Measurements from ENCODE around the gene ZNF618. TPM values are rescaled to one million over a fixed set of nuclear protein-coding genes. Genes with fewer than 3 reads are reported as not detected.
A peak's percentile ranks its signal among the peaks of the same experiment; 100 is the strongest.

ZNF618 gene
- total RNA-seq, 8 experiments from 2014 or later = 3.4 to 41.6 (median 20.4) TPM

DNA sequence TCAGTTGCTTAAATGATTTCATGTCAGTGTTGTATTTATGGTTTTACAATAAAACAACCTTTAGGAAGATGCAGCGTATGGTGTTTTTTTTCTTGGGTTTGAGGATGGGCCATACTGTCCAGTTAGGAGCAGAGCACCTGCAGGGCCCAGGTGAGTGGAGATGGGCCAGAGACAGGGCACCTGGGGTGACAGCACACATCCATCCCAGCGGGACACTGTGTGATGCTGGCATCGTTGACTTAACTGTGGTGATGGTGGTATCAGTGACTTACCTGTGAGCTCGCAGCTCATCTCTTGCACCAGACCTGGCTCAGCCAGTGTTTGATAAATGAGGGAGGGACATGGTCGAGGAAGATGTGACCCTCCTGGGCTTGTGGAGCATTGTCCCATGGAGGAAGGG is 180.4 kb downstream of the ZNF618 start:
- no peak for ATAC-seq (replicated peaks in 6 of 8)
- no peak overlapping the region for H3K27ac ChIP-seq
- in situ Hi-C loops (cut with MboI; ENCODE audit: low pct_unique_long_range_greater_than_20kb in 2 of 9, low sequenced_read_pairs in 9 of 9, unreplicated experiment in 9 of 9) = no loop called here
- H3K4me3 ChIP-seq = no peak overlapping the region
- 80 to 100% (median 100%) methylated on average over 1 to 3 of the region's 5 CpGs; no CpG with 5 or more reads in 3 of the 10 experiments for WGBS, 10 experiments
- H3K4me1 ChIP-seq (replicated peaks in 1 of 2) = peaks cover 14 to 15% of the 10 kb centered on the region in 2 donors

DNA sequence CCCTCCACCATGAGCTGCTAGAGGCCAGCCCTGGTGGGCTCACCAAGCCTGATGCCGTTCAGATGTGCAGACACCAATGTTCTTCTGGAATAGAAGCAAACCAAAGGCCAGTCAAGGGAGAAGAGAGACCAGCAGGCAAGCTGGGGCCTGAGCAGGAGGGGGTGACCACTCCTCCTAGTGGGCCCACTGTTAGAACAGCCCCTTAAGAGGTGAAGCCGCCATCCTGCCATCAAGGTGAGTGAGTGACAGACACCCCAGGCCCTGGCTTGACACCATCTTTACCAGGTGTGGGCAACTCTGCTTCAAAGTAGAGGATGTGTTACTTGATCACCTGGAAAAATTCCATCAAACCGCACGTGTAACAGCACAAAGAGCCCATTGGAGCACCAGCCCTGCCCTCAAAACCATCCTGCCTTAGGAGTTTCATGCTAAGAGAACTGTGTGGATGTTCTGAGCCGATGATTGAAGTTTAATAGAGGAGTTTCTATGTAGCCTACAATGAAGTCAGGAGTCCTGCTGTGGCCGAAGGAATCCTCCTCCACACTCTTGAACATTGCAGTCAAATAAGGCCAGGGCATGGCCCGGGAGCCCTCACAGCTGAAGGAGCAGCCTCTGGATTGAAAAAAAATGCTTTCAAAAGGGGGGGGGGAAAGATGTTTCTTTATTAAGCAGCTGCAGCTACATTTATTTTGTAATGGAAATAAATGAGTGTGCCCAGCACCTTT is 181.2 kb downstream of the ZNF618 start:
- Histone ChIP-seq H3K4me3 (no peak overlapping the region), H3K27ac (no peak overlapping the region), H3K4me1 (replicated peaks in 1 of 2) (peaks cover 14 to 15% of the 10 kb centered on the region in 2 donors)
- in situ Hi-C loops (cut with MboI; ENCODE audit: low pct_unique_long_range_greater_than_20kb in 2 of 9, low sequenced_read_pairs in 9 of 9, unreplicated experiment in 9 of 9) = no loop called here
- ATAC-seq (replicated peaks in 6 of 8) = no peak
- WGBS, 10 experiments = 61 to 100% (median 92%) methylated on average over 1 to 3 of the region's 7 CpGs; no CpG with 5 or more reads in 3 of the 10 experiments

DNA sequence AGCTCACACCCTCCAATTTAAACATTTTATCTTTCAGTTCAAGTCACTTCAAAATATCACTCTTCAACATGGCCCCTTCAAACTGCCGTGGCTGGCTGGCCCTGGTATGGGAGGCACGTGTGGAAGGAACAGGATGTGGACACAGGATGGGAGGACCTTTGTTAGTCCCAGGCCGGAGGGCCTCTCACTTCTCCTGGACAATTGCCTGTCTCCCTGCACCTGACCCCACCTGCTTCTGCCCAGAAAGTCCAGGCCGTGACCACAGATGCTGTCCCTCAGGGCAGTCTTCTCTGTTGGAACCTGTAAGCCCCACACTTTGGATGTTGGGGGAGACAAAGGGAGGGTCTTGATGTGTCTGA is 182.6 kb downstream of the ZNF618 start:
- Histone ChIP-seq H3K27ac (peak overlapping the region in 1 of 2 donors; percentile 50), H3K4me1 (replicated peaks in 1 of 2) (peaks cover 14 to 15% of the 10 kb centered on the region in 2 donors), H3K4me3 (no peak overlapping the region)
- in situ Hi-C loops (cut with MboI; ENCODE audit: low pct_unique_long_range_greater_than_20kb in 2 of 9, low sequenced_read_pairs in 9 of 9, unreplicated experiment in 9 of 9) = no loop called here
- WGBS, 10 experiments = 80 to 100% (median 87%) methylated on average over 1 to 3 of the region's 4 CpGs; no CpG with 5 or more reads in 6 of the 10 experiments
- ATAC-seq (replicated peaks in 6 of 8) = no peak

DNA sequence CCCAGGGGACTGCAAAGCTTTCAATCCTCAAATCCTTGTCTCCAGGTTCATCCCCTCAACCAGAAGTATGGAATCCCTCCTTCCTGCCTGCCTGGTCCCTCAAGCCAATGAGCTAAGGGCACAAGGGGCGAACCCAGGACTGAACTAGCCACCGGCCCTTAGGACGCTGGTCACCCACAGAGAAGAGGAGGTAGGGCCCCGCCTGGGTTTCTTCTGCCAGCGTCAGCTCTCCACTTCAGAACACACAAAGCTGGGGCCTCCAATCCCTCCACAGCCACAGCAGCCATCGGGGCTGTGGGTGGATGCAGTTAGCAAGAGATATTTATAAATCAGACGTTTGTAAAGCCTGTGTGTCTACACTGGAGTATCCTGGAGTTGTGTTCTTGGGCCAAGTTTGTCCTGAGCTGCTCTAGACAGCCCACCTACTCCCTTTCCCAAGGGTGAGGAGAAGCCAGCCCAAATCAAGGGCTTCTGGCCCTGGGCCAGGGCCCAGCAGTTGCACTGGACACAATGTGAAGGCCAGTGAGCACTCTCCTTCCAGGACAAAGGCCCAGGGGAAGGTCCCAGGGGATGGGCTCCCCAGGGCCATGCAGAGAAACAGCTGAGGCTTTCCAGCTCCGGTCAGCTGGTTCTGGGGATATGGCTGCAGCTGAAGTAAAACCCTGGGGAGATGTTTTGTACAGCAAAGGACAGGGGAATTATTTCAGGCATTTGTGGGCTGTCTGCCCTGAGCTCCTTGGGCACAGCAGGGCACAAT is 183.1 kb downstream of the ZNF618 start:
- Histone ChIP-seq H3K27ac (peak overlapping the region; percentile 42 to 50), H3K4me1 (replicated peaks in 1 of 2) (peaks cover 14 to 15% of the 10 kb centered on the region in 2 donors), H3K4me3 (no peak overlapping the region)
- peak in 6 of 8 experiments; percentile 26 to 88 (median 69) for ATAC-seq (replicated peaks in 6 of 8)
- WGBS, 10 experiments = 20 to 94% (median 63%) methylated on average over 1 to 3 of the region's 8 CpGs; no CpG with 5 or more reads in 2 of the 10 experiments
- in situ Hi-C loops (cut with MboI; ENCODE audit: low pct_unique_long_range_greater_than_20kb in 2 of 9, low sequenced_read_pairs in 9 of 9, unreplicated experiment in 9 of 9) = no loop called here

DNA sequence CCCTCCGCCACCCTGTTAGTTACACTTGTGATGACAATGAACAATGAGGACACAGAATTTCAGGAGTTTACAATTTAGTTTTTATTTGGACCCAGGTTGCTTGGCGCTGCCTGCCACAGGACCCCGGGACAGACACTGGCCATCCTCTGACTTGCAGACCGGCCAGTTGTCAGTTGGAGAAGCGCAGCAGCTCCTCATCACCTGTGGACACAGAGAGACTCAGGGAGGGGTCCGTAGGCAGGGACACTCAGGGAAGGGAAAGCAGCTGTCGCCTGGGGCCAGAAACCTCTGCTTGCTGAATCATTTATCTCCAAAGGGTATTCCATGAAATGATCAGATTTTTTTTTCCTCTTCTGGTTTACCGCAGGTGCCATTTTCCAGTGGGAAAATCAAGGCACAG is 184.0 kb downstream of the ZNF618 start:
- in situ Hi-C loops (cut with MboI; ENCODE audit: low pct_unique_long_range_greater_than_20kb in 2 of 9, low sequenced_read_pairs in 9 of 9, unreplicated experiment in 9 of 9) = no loop called here
- Histone ChIP-seq H3K4me3 (no peak overlapping the region), H3K27ac (no peak overlapping the region), H3K4me1 (replicated peaks in 1 of 2) (peaks cover 13 to 14% of the 10 kb centered on the region in 2 donors)
- WGBS, 10 experiments = 71 to 100% (median 93%) methylated on average over 1 to 4 of the region's 8 CpGs; no CpG with 5 or more reads in 4 of the 10 experiments
- ATAC-seq (replicated peaks in 6 of 8) = no peak

DNA sequence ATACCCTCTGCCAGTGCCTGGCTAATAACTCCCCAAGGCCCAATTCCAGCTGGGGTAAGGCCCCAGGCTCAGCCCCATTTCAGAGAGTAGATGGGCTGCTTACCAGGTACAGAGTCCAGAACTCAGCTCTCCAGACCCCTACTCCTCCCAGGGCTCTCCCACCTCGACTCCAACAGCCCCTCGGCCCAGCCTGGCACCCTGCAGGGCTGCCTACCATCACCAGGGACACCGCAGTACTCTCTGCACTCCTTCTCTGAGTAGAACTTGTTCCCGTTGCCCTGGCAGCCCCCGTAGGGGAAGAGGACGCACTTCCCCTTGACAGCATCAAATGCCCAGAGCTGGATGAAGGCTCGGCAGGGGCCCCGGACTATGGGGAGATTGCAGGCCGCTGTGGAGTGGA is 184.6 kb downstream of the ZNF618 start:
- H3K4me3 ChIP-seq = no peak overlapping the region
- ATAC-seq (replicated peaks in 6 of 8) = peak in 2 of 8 experiments; percentile 6 to 59
- in situ Hi-C loops (cut with MboI; ENCODE audit: low pct_unique_long_range_greater_than_20kb in 2 of 9, low sequenced_read_pairs in 9 of 9, unreplicated experiment in 9 of 9) = no loop called here
- peaks cover 13 to 14% of the 10 kb centered on the region in 2 donors for H3K4me1 ChIP-seq (replicated peaks in 1 of 2)
- WGBS, 10 experiments = 60 to 100% (median 75%) methylated on average over 1 to 5 of the region's 9 CpGs; no CpG with 5 or more reads in 6 of the 10 experiments
- no peak overlapping the region for H3K27ac ChIP-seq

DNA sequence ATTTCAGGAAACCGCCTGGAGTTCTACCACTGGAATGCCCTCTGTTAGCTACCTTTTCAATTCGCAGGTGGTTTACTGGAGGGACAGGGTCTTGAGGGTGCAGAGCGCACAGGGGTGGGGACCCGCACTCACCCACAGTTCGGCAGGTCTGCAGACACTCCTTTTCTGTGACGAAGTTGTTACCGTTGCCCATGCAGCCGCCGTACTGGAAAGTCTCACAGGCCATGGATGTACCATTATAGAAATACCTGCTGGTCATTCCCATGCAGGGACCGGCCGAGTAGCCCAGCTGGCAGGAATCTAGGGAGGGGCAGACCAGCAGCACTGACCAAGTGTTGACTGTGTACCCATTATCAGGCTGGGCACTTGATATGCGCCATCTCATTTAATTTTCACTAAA is 185.2 kb downstream of the ZNF618 start:
- Histone ChIP-seq H3K4me3 (no peak overlapping the region), H3K4me1 (replicated peaks in 1 of 2) (peaks cover 13 to 14% of the 10 kb centered on the region in 2 donors), H3K27ac (no peak overlapping the region)
- no peak for ATAC-seq (replicated peaks in 6 of 8)
- in situ Hi-C loops (cut with MboI; ENCODE audit: low pct_unique_long_range_greater_than_20kb in 2 of 9, low sequenced_read_pairs in 9 of 9, unreplicated experiment in 9 of 9) = no loop called here
- WGBS, 10 experiments = 80 to 100% (median 93%) methylated on average over 1 to 8 of the region's 12 CpGs; no CpG with 5 or more reads in 3 of the 10 experiments

DNA sequence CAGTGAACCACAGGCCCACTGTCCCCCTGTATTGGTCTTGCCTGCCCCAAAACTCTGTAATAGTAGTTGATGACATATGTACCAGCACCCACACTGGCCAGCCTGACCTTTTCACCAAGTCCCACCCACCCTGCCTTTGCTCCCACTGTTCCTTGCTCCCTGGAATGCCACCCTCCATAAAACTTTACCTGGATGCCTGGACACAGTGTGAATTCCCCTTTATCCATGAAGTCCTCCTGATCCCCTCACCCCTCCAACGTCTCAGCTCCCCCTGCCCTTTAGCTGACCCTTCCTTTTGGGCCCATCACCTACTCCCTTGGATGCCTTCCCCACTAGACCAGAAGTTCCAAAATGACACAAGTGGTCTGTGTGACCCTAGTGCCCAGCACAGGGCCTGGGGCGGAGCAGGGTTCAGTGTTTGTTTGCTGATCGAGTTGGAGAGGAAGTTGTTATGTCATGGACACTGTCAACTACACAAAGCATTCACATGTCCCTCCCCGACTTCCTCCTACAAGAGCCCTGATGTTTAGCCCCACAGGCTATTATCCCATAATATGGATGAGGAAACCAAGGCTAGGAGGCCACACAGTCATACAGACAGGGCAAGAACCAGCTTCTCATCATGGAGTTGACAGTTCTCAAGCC is 185.8 kb downstream of the ZNF618 start:
- no peak for ATAC-seq (replicated peaks in 6 of 8)
- in situ Hi-C loops (cut with MboI; ENCODE audit: low pct_unique_long_range_greater_than_20kb in 2 of 9, low sequenced_read_pairs in 9 of 9, unreplicated experiment in 9 of 9) = no loop called here
- H3K4me1 ChIP-seq (replicated peaks in 1 of 2) = peaks cover 13 to 14% of the 10 kb centered on the region in 2 donors
- WGBS, 10 experiments = 25 to 100% (median 75%) methylated on average over 1 to 2 of the region's 4 CpGs; no CpG with 5 or more reads in 6 of the 10 experiments
- H3K4me3 ChIP-seq = no peak overlapping the region
- no peak overlapping the region for H3K27ac ChIP-seq

DNA sequence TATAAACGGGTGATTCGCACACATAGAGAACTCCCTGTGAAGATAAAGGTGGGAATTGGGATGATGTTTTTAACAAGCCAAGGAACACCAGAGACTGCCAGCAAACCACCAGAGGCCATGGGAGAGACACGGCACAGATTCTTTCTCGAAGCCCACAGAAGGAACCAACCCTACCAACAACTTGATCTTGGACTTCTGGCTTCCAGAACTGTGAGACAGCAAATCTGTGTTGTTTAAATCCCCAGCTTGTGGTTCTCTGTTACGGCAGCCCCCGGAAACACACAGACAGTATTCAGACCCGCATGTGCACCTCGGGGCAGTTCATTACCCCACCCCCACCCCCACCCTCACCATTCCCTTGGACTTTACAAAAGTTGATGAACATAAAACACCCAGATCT is 189.2 kb downstream of the ZNF618 start:
- H3K4me1 ChIP-seq (replicated peaks in 1 of 2) = no peaks in the 10 kb centered on the region
- ATAC-seq (replicated peaks in 6 of 8) = no peak
- in situ Hi-C loops (cut with MboI; ENCODE audit: low pct_unique_long_range_greater_than_20kb in 2 of 9, low sequenced_read_pairs in 9 of 9, unreplicated experiment in 9 of 9) = no loop called here

DNA sequence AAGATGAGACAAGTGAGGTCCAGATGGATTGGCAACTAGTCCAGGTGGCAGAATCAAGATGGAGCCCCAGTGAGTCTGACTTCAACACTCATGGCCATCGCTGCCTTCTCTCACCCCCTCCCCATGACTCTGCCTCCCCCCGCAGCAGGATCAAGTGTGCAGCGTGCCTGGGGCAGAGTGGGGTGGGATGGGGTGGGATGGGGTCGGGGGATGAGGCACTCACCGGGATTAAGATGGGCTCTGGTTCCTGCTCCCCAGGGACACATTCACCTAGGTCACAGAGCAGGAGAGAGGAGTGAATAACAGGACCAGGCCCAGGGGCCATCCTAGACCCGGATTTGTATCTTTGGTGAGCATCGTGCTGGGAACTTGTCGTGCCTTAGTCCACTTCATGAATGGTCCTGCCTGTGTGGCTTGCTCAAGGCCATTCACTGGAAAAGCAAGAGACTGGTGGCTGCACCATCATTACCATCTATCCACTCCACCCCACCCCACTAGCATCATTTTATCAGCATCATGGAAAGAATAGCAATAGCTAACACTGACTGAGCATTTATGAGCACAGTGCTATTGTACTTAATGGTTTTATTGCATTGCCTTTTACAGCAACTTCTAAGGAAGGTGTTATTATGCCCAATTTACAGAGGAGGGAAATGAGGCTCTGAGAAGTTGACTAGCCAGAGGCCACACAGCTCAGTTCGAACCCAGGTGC is 193.5 kb downstream of the ZNF618 start:
- 58 to 90% (median 75%) methylated on average over 1 to 2 of the region's 9 CpGs; no CpG with 5 or more reads in 6 of the 10 experiments for WGBS, 10 experiments
- H3K4me3 ChIP-seq = no peak overlapping the region
- in situ Hi-C loops (cut with MboI; ENCODE audit: low pct_unique_long_range_greater_than_20kb in 2 of 9, low sequenced_read_pairs in 9 of 9, unreplicated experiment in 9 of 9) = no loop called here

More for the DNA sequence above, 189.2 kb downstream of the ZNF618 start:
- WGBS, 10 experiments = 33 to 100% (median 80%) methylated on average over 1 to 5 of the region's 8 CpGs; no CpG with 5 or more reads in 1 of the 10 experiments
- H3K27ac ChIP-seq = no peak overlapping the region
- H3K4me3 ChIP-seq = no peak overlapping the region

DNA sequence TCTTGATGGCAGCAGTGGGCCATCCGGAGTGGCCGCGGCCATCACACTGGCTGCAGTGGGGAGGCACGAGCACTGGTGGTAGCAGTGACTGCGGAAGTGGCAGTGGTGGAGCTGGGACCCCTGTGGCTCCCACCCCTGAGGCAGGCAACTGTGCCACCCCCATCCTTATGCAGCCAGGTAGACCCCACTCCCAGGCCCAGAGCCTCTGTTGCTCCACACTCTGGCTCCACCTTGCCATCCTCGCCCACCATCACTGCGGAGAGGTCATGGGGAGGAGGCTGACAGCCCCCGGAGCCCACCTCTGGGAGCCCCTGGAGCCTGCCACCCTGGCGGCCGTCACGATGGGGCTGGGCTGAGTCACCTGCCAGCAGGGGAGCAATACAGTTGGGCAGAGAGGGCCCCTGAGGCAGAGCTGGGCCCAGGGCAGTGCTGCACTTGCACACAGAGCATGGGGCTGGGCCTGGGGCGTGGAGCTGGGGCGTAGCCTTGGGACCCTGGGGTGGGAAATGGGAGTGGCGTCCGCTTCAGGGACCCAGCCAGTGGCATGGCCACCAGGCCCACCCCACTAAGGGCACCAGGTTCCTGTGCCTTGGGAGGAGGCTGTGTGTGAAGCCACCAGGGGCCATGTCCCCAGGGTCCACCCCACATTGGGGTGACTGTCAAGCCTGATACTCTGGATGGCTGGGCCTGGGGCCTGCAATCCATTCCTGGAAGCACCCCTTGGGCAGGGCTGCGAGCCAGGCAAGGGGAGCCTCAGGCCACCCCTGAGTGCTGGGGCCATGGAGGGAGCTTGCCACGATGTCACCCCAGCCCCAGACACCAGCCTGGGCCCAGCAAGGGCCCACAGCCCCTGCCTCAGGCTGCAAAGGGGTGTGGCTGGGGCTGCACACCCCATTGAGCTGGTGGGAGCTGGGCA is 194.3 kb downstream of the ZNF618 start:
- in situ Hi-C loops (cut with MboI; ENCODE audit: low pct_unique_long_range_greater_than_20kb in 2 of 9, low sequenced_read_pairs in 9 of 9, unreplicated experiment in 9 of 9) = no loop called here

More for the DNA sequence above, 193.5 kb downstream of the ZNF618 start:
- no peak overlapping the region for H3K27ac ChIP-seq
- no peak for ATAC-seq (replicated peaks in 6 of 8)
- H3K4me1 ChIP-seq (replicated peaks in 1 of 2) = no peaks in the 10 kb centered on the region

More for the DNA sequence above, 194.3 kb downstream of the ZNF618 start:
- H3K4me3 ChIP-seq = no peak overlapping the region
- no peak overlapping the region for H3K27ac ChIP-seq
- H3K4me1 ChIP-seq (replicated peaks in 1 of 2) = no peaks in the 10 kb centered on the region
- WGBS, 10 experiments = 80 to 100% methylated on average over 1 to 2 of the region's 17 CpGs; no CpG with 5 or more reads in 8 of the 10 experiments
- no peak for ATAC-seq (replicated peaks in 6 of 8)

Measured in motor neuron (in vitro differentiated cells).